ENCODE data around the gene SLC6A7.

SLC6A7 gene

DNA sequence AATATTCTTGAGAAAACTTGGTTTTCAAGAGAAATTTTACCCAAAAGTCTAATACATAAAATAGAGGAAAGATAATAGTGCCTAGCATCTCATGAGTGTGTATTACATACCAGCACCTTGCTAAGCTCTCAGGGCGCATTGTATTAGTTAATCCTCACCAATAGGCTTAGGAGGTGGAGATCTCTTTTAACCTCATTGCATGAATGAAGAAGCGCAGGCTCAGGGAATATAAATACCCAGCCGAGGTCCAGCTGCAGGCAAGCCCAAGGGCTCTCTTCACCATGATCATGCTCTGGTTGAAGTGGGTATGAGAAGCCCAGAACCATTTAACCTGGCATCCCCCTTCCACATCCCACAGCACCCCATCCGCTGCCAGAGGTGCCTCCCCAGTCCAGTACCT is 53.7 kb downstream of the SLC6A7 start:
- TF ChIP-seq, protein P1, sequence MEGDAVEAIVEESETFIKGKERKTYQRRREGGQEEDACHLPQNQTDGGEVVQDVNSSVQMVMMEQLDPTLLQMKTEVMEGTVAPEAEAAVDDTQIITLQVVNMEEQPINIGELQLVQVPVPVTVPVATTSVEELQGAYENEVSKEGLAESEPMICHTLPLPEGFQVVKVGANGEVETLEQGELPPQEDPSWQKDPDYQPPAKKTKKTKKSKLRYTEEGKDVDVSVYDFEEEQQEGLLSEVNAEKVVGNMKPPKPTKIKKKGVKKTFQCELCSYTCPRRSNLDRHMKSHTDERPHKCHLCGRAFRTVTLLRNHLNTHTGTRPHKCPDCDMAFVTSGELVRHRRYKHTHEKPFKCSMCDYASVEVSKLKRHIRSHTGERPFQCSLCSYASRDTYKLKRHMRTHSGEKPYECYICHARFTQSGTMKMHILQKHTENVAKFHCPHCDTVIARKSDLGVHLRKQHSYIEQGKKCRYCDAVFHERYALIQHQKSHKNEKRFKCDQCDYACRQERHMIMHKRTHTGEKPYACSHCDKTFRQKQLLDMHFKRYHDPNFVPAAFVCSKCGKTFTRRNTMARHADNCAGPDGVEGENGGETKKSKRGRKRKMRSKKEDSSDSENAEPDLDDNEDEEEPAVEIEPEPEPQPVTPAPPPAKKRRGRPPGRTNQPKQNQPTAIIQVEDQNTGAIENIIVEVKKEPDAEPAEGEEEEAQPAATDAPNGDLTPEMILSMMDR (IDR thresholded peaks at IDR 0.05) = no peak

DNA sequence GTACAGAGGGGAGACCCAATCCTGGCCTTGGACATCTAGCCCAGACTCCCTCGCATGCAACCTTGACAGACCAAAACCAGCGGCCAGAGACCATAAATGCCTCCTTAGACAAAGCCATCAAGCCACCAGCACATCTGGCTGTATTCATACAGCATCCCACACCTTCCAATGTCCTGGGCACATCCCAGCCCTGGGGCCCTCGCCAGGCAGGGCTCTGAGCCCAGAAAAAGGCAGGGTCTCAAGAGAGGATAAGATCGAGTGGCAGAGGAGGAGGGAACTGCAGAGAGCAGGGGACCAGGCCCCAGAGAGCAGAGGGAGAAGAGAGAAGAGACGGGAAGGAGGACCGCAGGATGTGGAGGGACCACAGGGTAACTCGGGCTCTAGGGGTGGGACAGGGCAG is 54.3 kb downstream of the SLC6A7 start:
- TF ChIP-seq, protein P1 (IDR thresholded peaks at IDR 0.05) = no peak

DNA sequence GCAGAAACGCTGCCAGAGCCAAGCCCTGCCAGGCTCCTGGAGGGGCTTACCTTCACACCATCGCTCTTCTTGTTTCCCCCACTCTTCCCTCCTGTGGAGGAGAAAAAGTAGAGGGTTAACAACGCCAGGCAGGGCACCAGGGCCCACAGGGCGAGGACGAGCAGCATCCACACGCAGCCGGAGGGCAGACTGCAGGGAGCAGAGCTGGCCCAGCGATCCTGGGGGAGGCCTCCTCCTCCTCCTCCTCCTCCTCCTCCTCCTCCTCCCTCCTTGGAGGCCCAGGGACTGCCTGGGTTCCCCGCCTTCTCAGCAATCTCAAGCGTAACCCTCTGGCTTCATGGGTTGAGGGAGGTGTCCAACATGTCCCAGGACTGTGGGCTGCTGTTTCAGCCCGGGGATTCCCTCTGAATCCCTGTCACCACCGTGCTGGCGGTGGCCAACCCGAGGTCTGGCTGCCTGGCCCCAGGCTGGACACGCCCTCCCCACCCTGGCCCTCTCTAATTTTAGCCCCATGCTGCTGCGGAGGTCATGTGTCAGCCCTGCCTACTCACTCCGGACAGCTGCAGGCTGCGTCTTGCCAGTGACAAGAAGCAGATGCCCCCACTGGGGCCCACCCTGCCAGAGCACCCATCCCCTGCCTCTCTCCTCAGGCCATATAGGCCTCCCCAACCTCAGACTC is 55.4 kb downstream of the SLC6A7 start:
- TF ChIP-seq, protein P1 (IDR thresholded peaks at IDR 0.05) = no peak

DNA sequence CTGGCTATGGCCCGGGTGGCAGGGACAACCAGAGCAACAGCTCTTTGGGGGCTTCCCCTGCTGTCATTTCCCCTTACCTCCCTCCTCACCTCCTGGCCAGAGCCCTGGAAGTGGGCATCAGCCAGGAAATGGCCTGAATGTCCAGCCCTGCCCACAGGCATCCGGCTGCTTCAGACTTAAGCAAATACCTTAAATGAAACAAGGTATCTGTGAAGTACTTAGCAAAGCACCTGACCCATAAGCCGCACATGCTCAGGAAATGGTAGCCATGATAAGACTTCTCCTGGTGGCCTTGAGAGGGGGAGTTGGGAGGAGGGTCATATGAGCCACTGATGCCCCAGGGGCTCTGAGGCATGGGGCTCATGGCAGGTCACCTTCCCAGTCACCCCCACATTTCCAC is 55.9 kb downstream of the SLC6A7 start:
- TF ChIP-seq, protein P1 (IDR thresholded peaks at IDR 0.05) = no peak

DNA sequence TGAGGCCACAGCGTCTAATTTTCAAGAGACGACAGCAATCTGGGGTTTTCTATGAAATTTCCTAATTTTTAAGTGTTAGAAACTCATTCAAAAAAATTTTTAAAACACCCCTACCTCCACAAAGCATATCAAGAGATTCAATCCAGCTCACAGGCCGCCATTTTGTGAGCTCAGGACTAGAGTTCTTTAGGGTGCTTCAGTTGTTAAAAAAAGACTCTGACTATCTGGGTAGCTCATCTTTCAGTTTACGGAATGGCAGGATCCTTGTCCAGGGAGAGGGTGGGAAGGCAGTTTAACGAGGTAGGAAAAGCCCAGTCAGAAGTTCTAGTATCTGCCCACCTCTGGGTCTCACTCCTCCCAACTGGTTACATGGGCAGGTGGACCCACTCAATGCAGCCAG is 56.6 kb downstream of the SLC6A7 start:
- TF ChIP-seq, protein P1 (IDR thresholded peaks at IDR 0.05) = no peak

DNA sequence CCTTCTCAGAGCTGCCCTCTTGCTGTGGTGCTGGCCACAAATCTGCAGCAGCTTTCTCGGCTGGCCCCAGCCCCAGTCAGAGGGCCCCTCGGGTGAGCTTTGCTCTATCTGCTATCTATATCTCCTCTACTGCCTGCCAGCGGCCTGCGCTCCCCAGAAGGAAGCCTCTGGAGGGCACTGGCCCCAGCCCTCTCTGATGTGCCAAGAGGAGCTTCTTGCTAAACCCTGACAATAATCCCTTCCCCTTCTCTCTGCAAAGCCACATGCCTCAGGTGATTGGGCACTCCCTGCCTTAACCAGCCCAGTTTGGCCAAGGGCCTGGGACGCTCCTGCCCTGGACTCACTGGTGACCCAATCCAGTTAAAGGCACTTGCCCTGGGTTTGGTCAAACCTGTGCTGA is 57.0 kb downstream of the SLC6A7 start:
- TF ChIP-seq, protein P1 (IDR thresholded peaks at IDR 0.05) = no peak

DNA sequence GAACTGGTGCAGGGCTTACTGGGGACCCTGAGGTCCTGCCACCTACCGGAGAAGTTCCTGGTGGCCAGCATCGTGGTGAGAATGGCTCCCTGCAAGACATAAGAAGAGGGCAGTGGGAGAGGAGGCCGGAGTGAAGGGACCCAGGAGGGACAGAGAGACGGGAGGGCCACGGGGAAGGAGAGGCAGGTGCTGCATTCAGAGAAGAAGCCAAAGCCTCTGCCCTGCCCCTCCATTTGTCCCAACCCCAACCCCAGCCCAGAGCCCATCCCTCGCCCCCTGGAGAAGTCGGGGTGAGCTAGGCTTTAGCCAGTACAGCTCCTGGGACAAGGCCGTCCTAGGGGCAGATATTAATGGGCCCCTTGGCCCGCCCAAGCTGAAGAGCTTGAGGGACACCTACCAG is 57.9 kb downstream of the SLC6A7 start:
- TF ChIP-seq, protein P1 (IDR thresholded peaks at IDR 0.05) = no peak

DNA sequence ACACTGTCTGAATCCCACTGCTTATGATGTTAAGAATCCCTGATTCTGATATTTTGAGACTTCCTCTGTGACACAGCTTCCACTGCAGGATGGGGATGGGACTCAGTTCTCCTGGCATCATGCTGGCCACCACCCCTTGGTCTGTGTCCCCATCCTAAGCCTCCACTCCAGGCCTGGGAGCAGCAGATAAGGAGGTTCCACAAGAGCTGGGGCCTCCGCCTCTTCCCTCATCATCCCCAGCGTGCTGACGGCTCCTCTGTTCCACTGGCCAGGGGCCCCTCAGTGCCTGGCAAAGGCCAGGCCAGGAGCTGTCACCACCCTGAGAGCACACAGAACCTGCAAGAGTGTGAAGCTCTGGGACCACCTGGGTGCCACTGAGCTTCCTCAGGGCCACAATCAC is 59.1 kb downstream of the SLC6A7 start:
- TF ChIP-seq, protein P1 (IDR thresholded peaks at IDR 0.05) = no peak
